NCI-H446 treated with DMSO at 0.1 percent for 48 hours (cell line): ENCODE measurements around the gene SLC29A4.
"Not testable (repeated sequence)": the region's sequence is repeated elsewhere in the genome, so short reads cannot be mapped to it uniquely, and the experiment has no call there.

Experiments used
- DNase-seq: peaks from one replicate; lab custom pipeline; 2025; lab: John Stamatoyannopoulos, UW

Gene SLC29A4

DNA sequence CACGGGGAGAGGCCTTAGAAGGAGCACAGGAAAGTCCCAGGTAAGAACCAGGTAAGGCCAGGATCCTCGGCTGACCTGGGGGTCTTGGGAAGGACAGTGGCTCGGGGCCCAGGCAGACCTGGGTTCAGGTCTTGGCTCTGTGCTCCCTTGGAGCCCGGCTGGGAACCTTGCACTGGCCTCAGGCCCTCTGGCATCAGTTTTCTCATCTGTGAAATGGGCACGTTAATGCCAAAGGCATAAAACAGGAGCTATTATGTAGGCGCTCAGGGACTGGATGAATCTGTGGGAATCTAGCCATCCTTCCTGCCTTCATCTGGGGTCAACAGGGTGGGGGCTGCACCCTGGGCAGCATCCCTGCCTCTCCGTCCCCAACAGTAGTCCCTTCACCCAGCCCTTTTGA is 8.3 kb upstream of the SLC29A4 start:
- no peak for DNase-seq

DNA sequence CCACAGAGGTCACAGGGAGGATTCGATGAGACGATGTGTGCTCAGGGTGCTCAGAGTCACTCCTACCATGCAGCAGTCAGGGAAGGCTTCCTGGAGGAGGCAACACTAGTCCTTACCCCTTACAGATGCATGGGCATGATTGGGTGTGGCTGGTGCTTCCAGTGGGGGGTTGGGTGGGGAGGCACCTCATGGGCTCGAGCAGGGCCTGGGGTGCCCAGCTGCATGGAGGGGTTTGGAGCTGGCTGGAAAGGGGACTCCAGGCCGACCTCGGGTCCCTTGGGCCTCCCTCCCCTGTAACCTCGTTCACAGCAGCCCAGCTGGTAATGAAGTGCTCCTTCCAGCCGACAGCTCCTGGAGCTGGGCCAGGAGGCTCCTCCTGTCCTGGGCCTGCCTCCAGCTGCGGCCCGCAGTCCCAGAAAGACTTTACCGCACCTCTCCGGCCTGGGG is 7.7 kb upstream of the SLC29A4 start:
- peak; percentile 24 for DNase-seq

DNA sequence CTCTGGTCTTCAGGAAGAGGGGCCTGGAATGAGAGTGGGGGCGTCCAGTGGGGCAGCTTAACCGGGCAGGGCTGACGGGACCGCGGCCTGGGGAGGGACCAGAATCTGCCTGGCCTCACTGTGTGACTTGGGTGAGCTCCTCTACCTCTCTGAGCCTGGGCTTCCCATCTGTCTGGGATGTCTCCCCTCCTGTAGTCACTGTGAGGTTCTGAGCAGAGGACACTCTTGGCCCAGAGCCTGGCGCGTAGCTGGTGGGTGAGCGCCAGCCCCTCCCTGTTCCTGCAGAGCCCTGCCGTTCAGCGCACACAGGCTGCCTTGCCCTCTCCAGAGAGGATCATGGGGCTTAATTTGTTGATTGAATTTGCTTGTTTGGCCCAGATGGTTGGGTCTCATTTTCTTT is 7.2 kb upstream of the SLC29A4 start:
- peak; percentile 66 for DNase-seq

DNA sequence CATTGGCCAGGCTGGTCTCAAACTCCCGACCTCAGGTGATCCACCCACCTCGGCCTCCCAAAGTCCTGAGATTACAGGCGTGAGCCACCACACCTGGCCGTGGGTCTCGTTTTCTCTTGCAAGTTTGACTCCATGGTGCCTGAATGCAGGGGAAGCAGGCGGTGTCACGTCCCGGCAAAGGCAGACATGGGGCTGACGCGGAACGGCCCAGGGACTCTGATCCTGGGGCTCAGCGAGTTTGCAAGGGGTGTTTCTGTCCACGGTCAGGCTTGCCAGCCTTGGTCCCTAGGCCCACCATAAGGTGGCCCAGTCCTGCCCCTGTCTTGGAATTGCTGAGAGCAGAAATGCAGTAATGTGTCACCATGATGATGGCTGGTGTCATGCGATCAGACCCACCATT is 6.6 kb upstream of the SLC29A4 start:
- not testable (repeated sequence) for DNase-seq

DNA sequence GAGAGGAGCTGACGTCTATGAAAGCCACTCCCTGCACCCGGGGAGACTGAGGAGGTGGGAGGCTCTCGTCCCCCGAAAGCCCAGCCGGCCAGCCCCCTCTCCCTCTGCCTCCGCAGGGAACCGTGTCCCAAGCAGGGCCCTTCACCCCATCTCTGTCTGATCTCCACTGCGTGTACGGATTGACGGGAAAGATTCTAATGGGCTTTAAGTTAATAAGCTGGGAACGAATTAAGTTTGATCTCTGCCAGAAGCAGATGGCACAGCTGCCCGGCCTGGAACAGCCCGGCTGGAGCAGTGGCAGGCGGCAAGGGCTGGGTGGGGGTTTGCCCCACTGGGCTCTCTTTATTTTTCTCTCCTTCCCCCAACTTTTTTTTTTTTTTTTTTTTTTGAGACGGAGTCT is 6.1 kb upstream of the SLC29A4 start:
- peak; percentile 19 for DNase-seq

DNA sequence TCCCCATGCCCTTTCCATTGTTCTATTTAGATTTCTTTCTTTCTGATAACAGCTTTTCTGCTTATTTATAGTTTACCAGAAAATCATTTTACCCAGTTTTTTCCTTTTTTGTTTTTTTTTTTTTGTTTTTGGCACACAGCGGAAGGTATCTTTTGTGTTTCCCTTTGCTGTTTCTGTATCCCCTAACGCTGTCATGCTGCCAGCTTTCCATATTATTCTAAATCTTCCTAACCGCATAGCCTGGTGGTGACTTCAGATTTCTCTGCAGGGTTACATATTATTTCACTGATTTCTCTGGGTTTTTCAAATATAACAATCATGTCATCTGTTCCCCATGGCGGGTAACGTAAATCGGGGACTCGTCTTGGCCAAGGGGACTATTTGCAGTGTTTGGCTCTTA is 4.0 kb upstream of the SLC29A4 start:
- no peak for DNase-seq

DNA sequence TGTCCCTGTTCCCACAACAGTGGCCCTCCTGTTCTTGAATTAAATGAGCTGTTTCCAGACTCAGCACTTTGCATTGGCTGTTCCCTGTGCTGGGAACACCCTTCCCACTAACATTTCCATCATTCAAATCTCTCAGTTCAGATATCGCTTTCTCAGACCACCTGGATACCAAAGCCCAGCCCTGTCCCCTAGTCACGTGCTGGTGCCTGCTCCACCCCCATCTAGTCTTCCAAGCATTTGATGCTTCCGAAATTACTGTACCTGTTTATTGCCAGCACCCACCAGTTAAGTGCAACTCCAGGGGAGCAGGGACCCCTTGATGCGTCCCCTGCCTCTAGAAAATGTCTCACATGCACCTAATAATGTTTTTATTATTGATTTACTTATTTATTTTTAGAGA is 3.0 kb upstream of the SLC29A4 start:
- no peak for DNase-seq

DNA sequence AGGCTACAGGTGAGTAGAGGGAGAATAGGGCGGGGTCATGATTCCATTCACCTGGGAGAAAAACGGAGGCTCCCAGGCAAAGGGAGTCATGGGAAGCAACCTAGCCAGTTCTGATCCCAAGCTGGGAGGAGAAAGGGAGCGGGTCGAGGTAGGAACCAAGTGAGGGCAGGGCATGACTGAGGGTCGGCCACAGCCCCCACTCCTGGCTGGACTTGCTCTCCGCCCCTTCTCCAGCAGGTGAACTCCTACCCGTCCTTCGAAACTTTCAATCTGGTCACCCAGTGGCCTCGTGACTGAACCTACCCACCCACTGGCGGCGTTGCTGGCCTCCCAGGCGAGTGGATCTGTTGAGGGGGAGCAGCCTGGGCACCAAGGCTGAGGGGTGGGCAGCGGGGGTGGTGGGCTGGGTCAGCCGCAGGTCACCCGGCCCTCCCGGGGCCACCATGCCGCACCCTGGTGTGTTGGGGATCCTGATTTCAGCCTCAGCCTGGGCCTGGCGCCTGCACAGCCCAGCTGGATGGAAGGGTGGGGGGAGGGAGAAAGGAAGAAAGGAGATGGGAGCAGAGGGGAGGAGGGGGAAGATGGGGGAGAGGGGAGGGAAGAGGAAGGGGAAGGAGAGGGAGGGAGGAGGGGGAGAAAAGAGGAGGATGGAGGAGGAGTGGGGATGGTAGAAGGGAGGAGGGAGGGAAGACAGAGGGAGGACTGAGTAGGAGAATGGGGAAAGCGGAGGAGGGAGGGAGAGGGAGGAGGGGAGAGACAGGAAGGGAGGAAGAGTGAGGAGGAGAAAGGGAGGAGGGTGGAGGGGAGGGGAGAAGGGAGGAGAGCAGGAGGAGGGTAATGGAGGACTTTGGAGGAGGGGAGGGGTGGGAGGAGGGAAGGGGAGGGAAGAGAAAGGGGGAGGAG is 894 bp upstream of the SLC29A4 start:
- DNase-seq: not testable (repeated sequence)

DNA sequence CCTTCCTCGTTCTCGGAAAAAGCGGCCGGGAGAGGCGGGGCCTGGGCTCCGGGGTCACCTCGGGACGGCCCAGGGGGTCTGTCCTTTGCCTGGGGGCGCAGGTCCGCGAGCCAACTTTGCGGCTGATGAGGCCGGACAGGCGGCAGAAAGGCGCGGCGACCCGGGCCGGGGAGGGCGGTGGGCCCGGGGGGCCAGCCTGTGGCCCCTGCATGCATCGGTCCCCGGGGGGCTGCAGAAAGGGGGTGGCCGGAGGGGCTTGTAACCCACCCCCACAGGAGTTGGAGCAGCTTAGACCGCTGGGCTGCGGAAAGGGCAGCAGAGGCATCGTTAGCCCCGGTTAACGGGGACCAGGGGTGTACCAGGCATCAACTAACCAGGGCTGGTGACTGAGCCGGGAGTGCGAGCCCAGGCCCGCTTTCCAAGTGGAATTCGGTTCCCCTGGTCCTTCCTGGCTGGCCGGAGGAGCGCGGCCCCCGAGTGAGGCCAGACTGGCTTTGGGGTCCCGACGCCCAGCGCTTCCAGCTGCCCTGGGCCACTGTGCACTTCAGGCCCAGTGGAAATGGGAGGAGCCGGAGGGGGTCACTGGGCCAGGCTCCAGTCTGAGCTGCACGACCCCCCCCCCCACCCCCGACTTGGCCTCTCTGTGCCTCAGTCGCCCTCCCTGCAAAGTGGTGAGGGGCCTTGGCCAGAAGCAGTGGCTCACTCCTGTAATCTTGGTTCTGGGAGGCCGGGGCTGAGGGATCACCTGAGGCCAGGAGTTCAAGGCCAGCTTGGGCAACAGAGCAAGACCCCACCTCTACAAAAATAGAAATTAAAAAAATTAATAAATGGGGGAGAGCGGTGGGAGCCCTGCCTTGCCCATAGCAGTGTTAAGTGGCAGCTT is 919 bp downstream of the SLC29A4 start:
- DNase-seq: no peak

DNA sequence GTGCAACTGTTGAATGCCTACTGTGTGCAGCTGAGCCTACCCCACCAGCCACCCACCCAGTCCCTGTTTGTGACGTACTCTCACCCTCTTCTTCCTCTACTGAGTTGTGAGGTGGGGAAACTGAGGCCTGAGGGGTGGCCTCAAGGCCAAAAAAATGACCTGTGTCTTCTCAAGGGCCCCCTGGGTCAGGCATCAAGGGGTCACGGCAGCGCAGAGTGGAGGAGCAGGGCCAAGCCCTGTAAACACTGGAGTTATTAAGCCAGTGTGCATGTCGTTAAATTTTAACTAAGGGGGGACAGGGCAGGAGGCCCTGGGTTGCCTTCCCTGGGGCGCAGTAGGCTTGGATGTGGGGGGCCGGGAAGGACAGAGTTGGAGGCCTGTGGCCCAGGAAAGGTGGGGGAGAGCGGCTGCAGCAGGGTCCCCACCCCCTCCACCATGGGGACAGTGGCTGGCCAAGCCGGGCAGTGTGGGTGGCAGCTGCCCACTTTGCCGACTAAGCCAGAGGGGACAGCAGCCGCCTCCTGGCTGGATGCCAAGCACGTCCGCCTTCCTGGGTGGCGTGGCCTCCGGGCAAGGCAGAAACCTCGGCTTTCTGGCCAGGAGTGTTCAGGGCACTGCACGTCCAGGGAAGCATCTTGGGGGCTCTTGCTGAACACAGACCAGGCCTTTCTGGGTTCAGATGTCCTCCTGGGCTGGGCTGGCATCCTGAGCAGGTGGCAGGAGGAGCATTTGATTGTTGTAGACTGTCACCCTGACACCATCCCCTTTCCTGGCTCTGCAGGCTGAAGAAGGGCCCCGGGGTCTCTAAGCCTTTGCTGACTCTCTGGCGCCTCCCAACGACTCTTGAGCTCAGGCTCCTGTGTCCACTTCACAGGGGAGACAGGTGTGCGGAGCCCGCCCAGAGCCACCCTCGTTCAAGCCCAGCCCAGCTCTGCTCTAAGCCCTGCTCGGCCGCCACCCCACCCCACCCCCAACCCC is 1.9 kb downstream of the SLC29A4 start:
- no peak for DNase-seq

DNA sequence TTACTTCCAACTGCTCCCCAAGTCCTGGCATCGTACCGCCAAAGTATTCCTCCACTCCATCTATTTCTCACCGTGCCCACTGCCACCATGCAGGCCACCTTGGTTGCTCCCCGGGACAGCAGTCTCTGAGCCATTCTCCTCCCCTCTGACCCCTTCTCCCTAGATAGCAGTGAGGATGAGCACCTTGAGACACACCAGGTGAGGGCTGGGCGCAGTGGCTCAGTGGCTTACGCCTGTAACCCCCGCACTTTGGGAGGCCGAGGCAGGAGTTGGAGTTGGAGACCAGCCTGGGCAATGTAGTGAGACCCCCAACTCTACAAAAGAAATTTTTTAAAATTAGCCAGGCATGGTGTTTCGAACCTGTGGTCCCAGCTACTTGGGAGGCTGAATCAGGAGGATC is 4.2 kb downstream of the SLC29A4 start:
- DNase-seq: no peak

DNA sequence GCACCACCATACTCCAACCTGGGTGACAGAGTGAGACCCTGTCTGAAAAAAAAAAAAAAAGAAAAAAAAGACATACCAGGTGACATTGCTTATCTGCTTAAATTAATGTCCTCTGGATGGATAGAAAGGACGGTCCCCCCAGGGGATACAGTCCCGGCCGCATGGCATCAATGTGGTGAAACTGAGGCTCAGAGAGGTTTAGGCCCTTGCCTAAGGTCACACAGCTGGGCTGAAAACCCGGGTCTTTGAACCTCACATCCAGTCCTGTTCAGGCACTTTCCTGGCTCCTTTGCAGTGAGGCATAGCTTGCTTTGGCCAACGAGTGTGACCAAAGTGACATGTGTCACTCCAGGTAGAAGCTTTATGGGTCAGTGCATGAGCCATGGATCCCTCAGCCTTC is 4.6 kb downstream of the SLC29A4 start:
- DNase-seq: not testable (repeated sequence)

DNA sequence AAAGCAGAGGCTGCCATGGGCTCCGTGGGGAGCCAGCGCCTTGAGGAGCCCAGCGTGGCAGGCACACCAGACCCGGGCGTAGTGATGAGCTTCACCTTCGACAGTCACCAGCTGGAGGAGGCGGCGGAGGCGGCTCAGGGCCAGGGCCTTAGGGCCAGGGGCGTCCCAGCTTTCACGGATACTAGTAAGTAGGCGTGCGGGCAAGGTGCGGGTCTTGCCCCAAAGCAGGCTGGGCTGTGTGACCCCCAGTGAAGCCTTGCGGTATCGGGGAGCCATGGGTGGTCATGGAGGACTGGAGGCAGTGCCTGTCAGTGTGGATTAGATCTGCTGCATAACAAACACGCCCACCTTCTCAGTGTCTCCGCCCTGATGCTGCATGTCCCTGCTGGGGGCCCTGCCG is 5.1 kb downstream of the SLC29A4 start:
- no peak for DNase-seq

DNA sequence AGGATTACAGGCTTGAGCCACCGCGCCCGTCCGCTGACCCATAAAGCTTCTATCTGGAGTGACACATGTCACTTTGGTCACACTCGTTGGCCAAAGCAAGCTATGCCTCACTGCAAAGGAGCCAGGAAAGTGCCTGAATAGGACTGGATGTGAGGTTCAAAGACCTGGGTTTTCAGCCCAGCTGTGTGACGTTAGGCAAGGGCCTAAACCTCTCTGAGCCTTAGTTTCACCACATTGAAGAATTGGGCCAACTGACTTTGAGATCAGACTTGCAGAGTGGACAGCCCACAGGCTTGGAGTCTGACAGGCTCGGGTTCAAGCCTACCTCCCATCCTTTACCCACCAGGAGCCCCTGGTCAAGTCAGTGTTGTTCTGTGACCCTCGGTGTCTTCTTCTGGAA is 5.8 kb downstream of the SLC29A4 start:
- DNase-seq: not testable (repeated sequence)

DNA sequence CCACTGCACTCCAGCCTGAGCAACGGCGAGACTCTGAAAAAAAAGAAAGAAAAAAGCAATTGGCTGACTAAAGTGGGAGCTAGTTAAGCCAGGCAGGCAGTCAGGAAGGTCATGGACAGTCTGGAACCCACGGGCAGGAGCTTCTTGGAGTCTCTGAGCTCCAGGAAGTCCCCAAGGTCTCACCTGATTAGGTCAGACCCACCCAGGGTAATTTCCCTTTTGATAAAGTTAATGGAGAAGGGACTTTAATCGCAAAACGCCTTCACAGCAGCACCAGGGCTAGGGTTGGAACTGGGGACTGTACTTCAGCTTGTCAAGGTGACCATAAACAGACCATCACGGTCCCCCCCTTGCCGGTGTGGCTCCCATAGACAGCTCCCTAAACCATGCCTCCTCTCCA is 6.6 kb downstream of the SLC29A4 start:
- no peak for DNase-seq

DNA sequence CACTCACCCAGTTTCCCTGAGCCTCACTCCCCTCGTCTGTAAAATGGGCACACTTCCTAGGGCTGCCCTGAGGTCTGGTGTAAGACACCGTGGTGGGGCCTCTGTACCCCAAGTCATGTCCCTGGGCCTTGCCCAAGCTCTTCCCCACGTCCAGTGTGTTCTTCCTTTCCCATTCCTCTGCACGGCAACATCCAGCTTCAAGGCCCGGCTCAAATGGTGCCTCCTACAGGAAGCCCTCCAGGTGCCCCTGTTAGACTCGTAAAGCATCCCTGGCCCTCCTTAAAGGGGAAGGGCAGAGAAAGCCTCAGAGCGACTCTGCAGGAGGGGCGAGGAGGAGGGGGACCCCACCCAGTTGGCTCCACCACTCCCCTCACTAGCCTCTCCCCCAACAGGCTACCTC is 8.6 kb downstream of the SLC29A4 start:
- DNase-seq: no peak

DNA sequence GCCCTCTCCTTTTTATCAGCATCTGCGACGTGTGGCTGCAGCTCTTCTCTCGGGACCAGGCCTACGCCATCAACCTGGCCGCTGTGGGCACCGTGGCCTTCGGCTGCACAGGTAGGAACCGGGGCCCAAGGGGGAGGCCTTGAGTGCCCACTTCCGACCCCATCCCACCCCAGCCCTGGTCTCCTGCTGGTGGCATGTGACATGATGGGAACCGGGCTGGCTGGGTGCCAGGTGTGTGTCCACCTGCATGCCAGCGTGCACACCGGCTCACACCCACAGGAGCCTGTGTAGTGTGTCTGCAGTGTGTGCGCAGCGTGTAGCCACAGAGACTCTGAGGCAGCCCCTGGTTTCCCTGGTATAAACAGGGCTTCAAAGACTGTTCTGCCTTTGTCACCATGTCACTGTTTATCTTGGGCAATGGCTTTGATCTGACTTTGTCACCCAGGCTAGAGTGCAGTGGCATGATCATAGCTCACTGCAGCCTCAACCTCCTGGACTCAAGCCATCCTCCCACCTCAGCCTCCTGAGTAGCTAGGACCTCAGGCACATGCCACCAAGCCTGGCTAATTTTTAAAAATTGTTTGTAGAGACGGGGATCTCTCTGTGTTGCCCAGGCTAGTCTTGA is 9.1 kb downstream of the SLC29A4 start:
- not testable (repeated sequence) for DNase-seq

DNA sequence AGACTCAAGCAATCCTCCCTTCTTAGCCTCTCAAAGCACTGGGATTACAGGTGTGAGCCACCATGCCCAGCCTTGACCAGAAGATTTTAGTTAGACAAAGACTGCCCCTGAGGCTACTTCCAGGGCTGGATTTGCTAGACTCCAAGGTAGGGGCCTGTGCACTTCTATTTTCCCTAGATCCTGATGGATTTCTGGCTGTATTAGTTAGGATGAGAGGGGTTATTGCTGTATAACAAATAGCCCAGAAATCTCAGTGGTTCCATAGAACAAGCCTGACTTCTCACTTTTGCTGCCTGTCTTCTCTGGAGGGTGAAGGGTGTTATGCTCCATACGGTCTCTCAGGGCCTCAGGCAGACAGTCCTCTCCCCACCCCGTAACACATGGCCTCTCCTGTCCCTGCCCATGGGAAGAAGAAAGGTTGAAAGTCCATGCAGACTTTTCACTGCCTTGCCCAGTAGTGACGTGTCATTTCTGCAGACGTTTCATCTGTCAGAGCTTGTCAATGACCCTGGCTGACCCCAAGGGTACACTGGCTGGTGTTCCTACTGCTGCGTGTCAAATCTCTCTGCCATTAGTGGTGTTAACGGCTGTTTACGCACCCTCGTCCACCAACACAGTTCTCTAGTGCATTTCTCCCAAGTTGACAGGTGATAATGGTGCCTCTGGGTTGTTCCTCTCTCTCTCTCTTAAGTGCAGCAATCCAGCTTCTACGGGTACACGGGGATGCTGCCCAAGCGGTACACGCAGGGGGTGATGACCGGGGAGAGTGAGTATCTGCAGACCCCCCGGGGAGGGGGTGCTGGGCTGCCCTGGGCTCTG is 11.6 kb downstream of the SLC29A4 start:
- no peak for DNase-seq

DNA sequence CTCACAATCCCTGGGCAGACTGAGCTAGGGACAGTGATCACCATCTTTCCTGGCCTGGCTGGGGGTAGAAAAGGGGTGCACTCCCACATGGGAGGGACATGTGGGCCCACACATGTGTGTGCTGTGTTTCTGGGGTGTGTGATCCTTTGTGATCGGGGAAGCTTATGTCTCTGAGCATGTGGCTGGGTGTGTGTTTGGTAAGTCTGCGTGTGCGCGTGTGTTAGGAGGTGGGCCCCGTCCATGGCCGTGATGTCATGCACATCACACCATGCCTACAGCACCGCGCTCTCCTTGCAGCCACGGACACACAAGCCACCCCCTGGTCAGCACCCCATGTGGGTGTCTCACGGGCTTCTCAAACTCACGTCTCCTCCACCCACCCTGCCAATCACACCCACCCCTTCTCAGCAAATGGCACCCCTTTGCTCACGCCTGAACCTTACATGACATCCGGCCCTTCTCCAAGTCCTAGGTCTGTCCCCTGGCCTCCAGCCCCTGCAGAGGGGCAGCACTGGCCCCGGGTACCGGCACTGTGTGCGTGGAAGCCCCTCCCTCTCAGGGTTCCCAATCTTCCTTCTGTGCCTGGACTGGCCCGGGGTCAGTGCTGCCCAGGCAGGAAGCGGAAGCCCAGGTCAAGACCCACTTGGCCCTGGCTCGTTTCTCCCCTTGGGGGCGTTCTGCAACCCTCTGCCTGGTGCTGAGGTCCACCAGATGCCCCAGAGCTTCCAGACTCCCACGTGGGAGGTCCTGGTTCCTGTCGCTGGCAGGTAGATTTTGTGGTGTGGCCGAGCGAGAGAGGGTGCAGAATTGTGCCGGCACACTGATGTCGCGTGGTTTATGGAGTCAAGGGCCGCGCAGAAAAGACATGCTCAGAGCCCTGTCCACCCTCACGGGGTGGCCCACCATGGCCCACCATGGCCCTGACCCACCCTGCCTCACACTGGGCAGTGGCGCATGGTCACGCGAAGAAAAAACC is 12.6 kb downstream of the SLC29A4 start:
- no peak for DNase-seq
